Myocyte (in vitro differentiated cells): ENCODE data around the gene GPD1L. TPM values are rescaled to one million over a fixed set of nuclear protein-coding genes. Genes with fewer than 3 reads are reported as not detected.
"Not testable (repeated sequence)": the region's sequence is repeated elsewhere in the genome, so short reads cannot be mapped to it uniquely, and the experiment has no call there.

Experiments
- DNase-seq: peaks from one replicate; pipeline ENCODE4 v3.0.0-alpha.2; 2012; ENCODE audit warnings: low read depth
- total RNA-seq: library from RNA; depleted of rRNA; stranded (reverse); fragments of >200 nt; gene quantifications from 2 replicates; pipeline ENCODE4 v1.2.3, GENCODE V29; 2014

Gene GPD1L
- total RNA-seq, 1 donor from 2014 or later: 28.9 TPM

DNA sequence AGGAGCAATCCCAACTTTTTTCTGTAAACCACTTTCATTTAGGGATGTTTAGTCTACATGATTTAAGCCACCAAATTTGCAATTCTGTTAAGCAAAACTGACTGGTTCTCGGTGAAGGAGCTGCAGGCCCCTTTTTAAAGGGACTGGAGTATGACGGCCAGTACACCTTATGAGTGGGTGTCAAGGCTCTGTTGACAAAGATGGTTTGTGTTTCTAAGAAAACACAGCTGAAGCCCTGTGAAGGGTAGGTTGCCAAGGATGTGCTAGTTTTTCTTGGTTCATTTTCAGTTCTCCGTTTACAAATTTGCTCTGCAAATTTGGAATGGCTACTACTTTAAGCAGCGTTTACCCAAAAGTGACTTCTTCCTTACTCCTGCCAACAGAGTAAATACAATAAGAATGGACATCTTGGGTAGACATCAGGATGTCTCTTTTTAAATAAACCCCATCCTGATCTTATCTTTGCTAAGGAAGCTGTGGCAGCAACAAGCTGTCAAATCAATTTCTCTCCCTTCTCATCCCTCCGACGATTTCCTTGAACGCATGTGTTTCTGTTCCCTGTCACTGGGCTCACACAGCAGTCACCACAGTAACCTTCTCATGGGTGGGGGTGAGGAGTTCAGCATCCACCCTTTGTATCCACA lies 73.8 kb downstream of the GPD1L start:
- no peak for DNase-seq

- DNase-seq: no peak
Measured at GRCh38 chr3:32181365-32181764, 74.9 kb downstream of the GPD1L start.

DNA sequence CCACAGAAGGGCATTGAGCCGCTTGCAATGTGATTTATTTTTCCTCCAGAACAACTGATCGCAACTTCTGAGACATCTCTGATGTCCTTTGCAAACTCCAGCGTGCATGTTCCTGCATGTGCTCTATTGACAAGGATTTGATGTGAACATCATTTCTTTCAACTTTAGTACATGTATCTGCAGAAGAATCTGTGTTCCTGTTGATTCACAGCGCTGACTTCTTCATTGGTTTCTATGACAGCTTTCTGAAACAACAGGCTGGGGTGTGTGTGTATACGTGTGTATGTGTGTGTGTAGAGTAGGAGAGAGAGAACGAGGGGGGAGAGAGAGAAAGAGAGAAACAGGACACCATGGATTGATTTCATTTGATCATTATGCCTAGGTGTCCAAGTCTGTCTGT lies 75.4 kb downstream of the GPD1L start:
- no peak for DNase-seq

- no peak for DNase-seq
Measured at GRCh38 chr3:32184187-32184730, 77.8 kb downstream of the GPD1L start.

GRCh38 chr3:32186097-32186496 lies 79.7 kb downstream of the GPD1L start:
- DNase-seq: no peak

DNA sequence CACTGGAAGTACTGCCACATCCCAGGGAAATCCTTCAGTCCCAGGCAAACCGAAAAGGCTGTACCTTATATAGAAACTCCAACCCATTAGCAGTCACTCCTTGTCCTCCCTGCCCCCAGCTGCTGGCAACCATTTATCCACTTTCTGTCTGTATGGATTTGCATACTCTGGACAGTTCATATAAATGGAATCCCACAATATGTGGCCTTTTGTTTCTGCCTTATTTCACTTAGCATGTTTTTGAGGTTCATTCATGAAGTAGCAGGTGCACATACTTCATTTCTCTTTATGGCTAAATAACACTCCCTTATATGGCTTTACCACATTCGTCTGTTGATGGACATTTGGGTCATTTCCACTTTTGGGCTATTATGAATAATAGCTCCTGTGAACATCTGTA lies 80.5 kb downstream of the GPD1L start:
- DNase-seq: no peak

GRCh38 chr3:32189693-32190092 lies 83.3 kb downstream of the GPD1L start:
- no peak for DNase-seq

GRCh38 chr3:32190556-32190955 lies 84.1 kb downstream of the GPD1L start:
- not testable (repeated sequence) for DNase-seq

- DNase-seq: no peak
Measured at GRCh38 chr3:32193101-32193500, 86.7 kb downstream of the GPD1L start.

- no peak for DNase-seq
Measured at GRCh38 chr3:32194653-32195052, 88.2 kb downstream of the GPD1L start.

DNA sequence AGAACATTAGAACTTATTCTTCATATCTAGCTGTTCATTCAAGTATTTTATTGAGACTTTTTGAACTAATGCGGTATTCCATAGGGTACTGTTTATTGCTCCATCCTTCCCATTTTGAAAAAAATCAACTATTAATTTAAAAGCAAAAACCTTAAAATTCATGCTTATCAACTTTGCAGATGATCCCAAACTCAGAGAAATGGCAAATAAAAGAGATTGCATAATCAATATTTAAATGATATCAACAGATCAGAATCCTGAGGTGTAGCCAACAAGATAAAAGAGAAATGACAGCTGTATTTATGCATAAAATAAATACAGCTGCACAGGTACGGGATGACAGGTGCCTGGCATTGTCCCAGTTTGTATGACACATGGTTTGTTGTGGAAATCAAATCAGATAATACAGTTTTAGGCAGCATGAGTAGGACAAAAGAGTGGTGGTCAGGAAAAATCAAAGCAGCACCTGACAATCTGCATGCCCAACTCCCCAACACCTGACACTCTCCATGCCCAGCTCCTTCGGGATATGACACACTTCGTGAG lies 89.6 kb downstream of the GPD1L start:
- no peak for DNase-seq

- no peak for DNase-seq
Measured at GRCh38 chr3:32197991-32198390, 91.6 kb downstream of the GPD1L start.

GRCh38 chr3:32198714-32199113 lies 92.3 kb downstream of the GPD1L start:
- DNase-seq: no peak

DNA sequence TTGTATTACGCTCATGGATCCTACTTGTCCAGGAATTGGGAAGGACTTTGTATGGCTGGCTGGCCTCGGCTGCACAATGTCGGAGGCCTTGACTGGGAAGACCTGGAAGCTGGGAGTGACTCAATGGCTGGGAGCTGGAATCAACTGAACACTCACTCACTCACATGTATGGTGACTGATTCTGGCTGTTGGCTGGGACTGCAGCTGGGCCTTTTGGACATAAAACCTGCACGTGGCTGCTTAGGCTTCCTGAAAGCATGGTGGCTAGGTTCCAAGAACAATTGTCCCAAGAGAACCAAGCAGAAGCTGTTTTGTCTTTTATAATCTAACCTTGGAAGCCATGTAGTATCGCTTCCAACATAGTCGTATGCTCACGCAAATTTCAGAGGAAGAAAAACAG lies 94.1 kb downstream of the GPD1L start:
- DNase-seq: peak; percentile 31

GRCh38 chr3:32200992-32201758 lies 94.8 kb downstream of the GPD1L start:
- DNase-seq: no peak

- DNase-seq: no peak
Measured at GRCh38 chr3:32202496-32202895, 96.1 kb downstream of the GPD1L start.

DNA sequence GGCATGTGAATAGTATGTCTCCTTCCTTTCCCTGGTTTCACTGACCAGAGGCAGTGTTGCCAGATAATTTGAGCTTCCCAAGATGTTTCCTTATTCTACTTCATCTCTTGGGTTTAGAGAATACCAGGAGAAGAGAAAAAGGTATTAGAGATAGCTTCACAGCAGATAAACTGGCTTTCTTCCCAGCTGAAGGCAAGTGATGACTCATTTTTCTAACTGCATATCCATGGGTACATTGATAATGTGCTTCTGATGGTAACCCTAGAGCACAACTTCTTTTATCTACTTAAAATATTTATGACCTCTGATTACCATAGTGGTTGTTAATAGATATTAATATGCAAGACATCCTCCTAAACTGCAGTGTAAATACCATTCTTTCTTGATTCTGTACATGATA lies 97.4 kb downstream of the GPD1L start:
- DNase-seq: no peak

DNA sequence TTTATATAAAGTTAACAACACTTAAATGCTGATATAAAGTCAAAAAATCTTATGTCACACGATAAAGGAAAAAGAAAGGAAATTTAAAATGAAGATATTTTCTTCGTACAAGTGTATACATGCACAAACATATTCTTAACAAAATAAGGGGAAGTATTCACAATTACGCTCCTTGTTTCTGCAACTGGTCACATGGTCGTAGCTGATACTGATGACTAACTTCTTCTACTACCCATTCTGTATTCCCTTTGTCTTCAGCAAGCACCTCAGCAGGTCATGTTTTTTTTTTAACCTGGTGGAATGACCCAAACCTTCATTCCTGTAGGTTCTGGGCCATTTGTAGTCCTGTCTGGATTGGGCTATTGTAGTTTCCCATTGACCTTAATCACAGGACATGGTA lies 102.0 kb downstream of the GPD1L start:
- DNase-seq: no peak

DNA sequence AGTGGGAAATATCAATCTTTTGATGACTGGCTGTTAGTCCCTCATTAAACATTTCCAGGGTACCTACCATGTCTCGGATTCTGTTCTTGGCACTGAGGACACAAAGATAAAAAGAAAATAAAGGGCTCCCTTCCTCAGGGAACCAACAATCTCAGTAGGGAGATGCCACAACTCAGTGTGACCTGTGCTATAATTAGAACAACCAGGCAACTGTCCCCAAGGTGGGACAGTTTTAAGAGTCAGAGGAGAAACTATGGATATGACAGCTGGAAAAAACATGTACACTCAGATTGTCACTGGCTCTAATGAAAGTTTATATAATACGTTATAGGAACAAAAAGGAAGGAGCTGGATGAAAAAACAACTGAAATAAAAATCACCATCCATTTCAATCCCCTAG lies 108.8 kb downstream of the GPD1L start:
- no peak for DNase-seq

GRCh38 chr3:32216172-32216783 lies 109.9 kb downstream of the GPD1L start:
- no peak for DNase-seq

DNA sequence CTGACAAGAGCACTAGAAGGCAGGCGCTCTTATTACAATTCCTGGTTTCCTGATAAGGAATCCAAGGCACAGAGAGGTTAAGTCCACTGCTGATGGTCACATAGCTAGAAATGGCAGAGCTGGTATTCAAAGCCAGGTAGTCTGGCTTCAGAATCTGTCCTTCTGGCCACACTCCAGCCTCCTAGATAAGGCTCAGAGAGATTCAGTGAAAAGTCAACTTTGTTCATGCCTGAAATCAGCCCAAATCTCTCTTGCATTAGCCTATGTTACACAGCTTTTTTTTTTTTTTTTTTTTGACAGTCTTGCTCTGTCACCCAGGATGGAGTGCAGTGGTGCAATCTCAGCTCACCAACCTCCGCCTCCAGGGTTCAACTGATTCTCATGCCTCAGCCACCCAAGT lies 110.9 kb downstream of the GPD1L start:
- no peak for DNase-seq
